8988T (cell line): Measurements from ENCODE around the gene ARSB.
"Not testable (repeated sequence)": the region's sequence is repeated elsewhere in the genome, so short reads cannot be mapped to it uniquely, and the experiment has no call there.

Source experiments
- DNase-seq: peaks from one replicate; pipeline ENCODE4 v3.0.0; 2011

The ARSB gene

DNA sequence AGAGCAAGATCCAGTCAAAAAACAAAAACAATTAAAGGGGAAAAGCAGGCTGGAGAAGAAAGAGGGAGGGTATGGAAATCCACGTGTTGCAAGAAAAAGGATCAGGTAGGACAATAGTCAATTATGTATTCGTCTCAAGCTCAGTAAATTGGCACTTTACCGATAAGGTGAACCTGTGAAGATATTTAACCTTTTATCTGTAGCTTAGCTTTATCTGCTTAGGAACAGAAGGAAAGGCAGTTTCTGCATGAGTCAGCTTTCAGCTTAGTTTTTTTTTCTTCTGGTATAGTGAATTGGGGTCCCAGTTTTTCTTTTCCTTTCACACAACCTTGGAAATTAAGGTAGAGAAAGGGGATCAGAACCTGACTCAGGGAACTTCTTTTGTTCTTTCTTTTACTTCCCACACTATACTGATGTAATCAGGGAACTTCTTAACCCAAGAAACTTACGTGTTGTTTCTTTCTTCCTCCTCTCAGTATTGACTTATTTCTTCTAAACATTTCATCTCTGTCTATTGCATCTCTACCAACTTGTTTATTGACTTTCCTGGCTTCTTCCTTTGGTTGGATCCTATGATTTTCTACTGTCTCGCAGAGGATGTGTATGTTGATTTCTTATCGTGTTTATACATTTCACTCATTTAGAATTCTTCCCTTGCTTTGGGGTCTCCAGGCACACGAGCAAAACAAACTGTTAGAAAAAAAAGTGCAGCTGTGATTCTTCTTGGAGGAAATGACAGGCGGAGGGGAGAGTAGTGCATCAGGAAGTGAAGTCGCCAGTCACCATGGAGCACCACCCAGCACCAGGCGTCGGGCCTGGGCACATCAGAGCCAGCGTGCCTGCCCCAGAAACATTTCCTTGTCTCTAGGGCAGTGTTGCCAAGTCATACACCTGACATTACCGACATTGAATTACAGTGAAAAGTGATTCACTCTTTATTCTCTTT, 213.6 kb downstream of the ARSB start:
- no peak for DNase-seq

DNA sequence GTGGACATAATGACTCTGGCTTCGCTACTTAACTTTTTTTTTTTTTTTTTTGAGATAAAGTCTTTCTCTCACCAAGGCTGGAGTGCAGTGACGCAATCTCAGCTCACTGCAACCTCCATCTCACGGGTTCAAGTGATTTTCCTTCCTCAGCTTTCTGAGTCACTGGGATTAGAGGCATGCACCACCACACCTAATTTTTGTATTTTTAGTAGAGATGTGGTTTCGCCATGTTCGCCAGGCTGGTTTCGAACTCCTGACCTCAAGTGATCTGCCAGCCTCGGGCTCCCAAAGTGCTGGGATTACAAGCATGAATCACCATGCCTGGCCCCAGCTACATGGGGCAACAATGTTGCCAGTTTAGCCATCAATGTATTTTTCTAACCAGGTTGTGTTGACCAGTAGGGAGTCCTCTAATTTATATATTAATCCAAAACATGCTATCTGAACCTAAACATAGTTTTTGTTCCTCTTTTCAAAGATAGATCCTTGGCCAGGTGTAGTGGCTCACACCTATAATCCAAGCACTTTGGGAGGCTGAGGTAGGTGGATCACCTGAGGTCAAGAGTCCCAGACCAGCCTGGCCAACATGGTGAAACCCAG, 216.2 kb downstream of the ARSB start:
- no peak for DNase-seq

DNA sequence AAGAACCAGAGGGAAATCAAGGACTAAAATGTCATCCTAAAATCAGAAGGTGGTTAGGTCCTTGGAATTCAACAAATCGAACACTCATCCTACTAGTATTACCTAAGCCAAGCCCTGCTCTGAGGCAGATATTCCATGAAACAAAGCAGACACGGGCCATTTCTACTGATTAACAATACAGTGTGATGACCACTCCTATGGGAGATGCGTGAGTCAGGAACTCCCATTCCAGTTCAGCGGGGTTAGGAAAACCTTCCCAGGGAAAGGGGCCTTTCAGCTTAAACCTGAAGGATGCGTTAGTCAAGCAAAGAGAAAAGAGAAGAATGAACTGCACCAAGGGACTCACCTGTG, 218.7 kb downstream of the ARSB start:
- no peak for DNase-seq

DNA sequence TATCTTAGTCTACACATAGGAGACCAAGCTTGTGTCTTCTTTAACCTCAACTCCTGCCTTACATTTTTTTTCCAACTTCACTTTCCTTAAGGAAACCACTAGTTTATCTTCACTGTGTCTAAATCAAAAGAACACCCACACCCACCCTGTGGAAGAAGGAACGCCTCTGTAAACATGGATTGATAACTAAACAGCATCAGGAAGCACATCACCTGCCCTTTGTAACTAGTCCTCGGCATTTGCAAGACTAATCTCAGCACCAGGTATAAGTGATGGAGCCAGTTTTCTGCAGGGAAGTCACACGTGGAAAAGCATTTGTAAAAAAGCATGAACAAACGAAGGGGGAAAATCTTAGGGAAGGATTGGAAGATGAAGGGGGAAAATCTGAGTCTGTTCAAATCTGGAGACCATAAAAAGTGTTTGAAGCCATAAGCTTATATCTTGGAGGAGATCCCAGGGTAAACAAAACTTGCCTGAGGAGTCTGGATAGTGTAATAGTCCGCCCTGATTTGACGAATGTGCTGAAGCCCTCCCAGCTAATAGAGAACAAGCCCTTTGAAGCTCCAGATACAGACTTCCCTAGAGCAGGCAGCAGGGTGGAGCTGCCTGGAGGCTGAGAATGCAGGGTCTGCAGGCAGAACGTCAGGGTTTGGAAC, 219.2 kb downstream of the ARSB start:
- DNase-seq = no peak

DNA sequence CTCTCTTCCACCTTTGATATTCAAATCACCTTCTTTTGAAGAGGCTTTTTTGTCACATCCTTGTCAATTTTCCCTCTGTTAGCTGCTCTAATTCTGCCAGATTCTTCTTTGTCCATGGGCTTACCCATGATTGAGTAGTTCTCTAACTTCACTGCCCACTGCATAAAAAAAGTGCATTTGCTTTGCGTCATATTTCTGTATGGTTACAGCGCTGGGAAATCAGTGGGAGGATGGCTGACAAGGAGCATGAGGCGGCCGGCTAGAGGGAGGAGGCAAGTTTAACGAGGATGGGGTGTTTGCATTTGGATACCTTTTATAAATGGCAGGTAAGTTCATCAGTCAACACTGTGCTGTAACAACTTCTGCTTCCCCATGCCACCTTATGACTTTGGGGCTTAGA, 220.0 kb downstream of the ARSB start:
- DNase-seq = no peak

DNA sequence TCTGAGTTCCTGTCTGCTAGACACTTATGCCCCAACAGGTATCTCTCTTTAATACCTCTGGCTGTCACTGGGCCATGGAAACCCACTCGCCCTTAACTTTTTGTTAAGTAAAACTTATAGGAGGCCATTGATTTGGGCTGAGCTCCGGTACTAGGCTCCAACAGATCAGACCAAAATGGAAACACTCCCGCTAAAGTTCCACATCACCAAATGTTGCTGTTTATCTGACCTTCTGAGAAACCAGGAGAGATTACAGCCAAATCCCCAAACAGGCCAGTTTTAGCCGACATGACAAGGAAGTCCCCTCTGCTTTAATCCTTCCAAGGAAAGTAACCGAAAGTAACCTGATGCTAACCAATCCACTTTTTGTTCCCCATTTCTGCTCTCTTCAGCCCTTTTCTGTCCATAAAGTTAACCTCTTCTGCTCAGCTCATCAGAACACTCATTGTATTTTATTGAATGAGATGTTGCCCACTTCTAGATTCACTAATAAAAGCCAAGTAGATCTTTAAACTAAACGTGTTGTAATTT, 221.4 kb downstream of the ARSB start:
- no peak for DNase-seq

DNA sequence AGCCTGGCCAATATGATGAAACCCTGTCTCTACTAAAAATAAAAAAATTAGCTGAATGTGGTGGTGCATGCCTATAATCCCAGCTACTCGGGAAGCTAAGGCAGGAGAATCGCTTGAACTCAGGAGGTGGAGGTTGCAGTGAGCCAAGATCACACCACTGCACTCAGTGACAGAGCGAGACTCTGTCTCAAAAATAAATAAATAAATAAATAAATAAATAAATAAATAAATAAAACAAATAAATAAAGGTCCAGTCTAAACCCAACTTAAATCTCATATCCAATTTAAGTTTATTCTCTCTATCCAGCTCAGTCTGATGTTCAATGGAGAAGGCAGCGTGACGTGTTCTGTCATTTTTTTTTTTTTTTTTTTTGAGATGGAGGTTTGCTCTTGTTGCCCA, 222.4 kb downstream of the ARSB start:
- DNase-seq = not testable (repeated sequence)

DNA sequence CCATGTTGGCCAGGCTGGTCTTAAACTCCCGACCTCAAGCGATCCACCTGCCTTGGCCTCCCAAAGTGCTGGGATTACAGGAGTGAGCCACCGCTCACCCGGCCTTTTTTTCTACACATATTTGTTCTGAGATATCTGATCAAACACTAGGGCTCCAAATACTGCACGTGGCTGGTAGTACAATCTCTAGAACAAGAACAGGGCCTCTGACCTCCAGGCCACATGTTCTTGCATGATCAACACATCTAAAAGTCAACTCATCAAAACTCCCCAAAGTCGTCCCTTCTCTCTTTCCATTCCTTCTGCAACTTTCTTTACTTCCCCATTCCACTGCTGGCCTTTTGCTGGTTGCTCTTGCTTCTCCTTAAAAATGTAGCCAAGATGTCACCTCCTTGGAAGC, 223.3 kb downstream of the ARSB start:
- DNase-seq = no peak

DNA sequence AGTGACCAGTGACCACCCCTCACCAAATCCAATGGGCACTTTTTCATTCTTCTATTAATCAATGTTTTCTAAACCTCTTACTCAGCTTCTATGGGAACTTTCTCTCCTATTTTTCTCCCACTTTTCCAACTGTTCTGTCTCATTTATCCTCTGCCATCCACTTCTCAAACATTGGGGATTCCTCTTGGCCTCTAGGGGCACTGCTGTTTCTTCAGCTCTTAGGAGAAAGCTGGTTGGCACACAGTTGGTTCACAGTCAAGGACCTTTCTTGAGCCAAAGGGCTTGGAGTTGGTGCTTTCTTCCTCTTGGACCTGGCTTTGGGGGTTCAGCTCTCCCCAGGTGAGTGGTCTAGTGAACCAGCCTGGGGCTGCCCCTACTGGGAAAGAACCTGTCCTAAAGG, 224.3 kb downstream of the ARSB start:
- no peak for DNase-seq

DNA sequence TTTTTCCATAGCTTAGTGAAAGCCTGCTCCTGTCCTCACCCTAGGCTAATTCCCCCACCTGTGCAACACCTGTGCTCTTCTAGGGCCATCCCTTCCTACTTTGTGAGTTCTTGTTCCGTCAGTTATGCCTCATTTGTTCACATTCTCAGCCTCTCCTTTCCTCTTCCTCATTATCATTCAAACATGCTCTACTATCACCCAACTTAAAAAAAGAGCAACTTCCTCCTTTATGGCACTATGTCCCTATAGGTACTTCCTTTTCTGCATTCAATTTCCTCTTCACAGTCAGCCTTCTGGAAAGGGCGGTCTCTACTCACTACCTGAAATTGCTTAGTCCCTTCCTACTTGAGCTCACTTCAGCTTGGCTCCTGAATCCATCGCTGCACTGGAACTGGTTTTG, 224.7 kb downstream of the ARSB start:
- DNase-seq = no peak

DNA sequence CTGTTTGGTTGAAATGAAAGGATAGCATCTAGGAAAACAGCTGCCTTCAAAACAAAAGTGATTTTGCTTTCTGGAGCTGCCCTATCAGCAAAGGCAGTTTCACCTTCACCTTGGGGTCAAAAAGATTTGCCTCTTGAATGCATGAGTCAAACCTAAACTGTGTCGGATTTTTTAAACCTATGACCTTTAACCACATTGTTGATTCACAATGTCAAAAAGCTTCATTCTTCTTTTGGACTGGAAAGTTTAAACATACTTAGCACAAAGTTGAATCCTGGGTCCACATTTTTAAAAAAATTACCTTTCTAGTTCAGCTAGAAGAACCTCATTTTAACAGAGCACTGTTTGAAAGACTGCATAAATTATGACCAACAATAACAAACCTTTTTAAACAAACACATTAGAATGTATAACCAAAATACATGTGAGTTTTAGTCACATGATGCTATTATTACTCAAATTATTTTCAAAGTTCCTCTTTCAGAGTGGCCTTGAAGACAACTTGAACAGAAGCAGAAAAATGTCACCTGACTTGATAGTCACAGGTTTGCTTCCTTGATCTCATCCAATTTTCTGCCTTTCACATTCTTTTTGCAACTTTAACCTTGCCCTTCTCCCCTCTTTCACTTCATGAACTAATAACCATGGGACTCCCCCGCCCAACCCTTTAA, 226.8 kb downstream of the ARSB start:
- no peak for DNase-seq

DNA sequence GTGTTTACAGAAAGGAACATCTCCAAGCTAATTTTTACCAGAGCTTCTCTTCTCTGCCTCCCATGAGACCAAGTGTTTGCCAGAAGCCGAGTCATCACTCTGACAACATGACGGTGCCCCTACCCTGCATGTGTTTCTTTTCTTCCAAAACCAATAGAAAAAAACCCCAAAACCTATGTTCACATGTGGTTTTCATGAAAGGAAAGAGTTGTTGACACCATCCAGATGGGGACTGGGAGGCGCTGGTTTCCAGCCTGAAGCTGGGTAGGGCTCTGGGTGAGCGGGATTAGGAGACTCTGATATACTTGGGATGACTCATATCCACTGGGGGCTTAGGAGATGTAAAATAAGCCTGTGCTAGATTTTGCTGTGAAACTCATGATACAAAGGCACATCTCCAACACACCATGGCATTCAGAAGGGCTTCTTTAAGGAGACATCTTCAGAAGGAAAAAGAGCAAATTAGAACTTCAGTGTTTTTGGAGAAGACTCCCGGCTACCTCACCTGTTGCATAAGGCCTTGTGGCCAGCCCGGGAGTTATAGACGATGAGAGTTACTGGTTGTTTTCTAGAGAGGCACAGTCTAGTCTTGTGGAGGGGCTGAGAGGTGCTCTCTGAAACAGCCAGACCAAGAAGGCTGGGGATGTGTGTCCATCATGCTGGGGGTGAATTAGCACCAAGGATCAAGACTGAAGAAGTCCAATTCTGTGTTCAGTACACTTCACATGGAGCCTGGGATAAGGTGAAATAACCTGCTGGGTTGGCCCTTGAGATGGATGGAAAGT, 227.6 kb downstream of the ARSB start:
- no peak for DNase-seq

DNA sequence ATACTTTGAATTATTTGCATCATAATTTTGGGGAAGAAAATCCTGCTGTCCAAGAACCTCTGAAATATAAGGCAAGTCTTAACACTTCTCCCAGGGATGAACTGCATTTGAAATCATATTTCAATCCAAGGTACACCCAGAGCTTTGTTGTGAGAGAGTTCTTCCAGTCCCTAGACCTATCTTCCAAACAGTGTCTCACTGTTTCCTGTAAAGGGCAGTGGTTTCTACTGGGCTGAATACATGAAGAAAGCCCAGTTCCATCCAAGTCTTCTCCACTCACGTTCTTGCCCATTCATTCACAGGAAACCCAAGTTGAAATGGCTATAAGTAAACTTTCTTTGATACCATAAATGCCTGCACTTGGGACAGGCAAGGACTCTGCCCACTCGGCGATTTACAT, 228.3 kb downstream of the ARSB start:
- no peak for DNase-seq

DNA sequence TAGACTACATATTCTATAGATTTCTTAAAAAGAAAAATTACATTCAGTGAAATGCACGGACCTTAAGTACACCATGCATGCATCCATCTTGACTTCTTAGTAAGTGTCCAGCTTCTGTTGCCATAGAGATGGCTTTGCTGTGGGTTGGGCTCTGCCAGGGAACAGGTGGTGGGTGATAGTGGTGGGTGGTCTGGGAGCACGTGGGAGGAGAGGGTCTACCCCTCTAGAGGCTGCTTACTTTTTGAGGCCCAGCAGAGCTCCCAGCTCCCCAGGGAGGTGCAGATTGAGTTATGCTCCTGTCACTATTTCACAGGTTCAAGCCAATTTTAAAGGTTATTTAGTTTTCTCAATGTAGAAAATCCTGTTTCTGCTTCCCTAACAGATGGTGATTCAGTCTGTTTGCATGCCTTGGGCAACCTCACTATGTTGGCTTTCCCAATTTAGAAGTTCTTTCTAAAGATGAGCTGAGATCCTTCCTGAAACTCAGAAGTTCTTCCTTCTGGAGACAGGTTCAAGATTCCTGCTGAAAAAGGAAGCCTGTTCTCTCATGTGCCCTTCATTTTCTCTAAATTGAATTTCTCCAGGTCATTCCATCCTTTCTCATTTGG, 229.2 kb downstream of the ARSB start:
- DNase-seq = no peak

DNA sequence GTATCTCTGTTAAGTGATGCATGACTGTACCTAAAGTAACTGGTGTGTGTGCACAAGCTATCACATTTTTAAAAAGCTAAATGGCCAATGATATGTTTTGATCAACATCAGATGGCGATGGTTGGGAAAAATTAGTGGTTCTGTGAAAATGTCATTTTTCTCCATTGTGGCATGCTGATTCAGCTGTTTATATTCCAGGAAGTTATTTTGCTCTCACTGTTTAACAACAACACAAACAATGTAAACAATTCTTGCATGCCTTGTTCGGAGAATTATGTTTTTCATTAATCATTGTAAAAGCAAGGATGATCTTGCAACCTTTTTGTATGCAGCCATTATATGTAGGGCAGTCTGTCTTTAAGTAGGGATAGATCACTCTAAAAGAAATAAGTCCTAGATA, 230.5 kb downstream of the ARSB start:
- DNase-seq = no peak

DNA sequence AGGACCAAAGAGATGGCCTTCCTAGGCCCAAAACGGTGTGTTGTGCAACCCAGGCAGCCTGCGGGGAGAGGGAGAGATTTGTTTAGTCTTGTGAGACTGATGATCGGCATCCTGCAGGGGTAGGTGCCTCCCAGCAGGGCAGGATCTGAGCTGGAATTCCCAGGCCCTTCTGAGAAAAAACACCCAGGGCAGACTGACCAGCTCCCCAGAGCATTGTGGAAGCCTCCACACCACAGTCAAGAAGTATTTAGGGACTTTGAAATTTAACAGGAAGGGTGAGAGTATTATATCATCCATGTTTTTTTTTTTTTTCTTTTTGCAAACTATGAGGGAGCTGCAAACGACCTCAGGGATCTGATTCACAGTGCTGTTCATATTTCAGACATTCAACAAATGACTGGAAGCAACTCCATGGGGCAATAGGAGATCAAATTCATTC, 232.0 kb downstream of the ARSB start:
- DNase-seq = no peak

DNA sequence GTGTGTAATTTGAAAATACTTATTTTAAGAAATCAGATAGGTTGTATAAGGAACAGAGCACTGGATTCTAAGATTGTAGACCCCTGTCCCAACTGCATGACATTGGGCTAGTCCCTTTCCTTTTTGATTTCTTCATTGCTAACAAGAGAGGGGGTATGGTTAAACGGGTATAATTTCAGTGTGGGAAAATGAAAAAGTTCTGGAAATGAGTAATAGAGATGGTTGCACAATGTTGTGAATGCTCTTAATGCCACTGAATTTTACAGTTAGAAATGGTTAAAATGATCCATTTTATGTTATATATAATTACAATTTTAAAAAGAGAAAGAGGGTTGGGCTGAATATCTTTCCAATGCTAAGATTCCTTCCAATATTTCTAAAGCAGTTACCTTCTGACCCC, 233.2 kb downstream of the ARSB start:
- DNase-seq = no peak

DNA sequence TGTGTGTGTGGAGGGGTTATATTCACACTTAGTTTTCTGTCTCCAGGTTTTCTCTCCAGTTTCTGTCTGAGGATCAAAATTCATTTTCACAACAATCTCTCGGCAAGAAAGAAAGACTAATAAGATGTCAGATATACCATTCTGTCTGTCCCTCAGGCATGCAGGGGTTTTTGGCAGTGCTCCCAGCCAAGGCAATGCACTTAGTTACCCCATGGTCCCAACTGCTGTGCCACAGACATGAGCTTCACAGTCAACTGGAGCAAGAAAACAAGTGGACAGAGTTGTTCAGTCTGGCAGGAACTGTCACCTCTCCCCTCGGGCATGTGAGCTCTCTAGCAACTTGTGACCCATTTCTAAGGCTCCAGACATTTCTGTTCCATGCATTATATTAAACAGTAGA, 234.8 kb downstream of the ARSB start:
- DNase-seq = no peak

DNA sequence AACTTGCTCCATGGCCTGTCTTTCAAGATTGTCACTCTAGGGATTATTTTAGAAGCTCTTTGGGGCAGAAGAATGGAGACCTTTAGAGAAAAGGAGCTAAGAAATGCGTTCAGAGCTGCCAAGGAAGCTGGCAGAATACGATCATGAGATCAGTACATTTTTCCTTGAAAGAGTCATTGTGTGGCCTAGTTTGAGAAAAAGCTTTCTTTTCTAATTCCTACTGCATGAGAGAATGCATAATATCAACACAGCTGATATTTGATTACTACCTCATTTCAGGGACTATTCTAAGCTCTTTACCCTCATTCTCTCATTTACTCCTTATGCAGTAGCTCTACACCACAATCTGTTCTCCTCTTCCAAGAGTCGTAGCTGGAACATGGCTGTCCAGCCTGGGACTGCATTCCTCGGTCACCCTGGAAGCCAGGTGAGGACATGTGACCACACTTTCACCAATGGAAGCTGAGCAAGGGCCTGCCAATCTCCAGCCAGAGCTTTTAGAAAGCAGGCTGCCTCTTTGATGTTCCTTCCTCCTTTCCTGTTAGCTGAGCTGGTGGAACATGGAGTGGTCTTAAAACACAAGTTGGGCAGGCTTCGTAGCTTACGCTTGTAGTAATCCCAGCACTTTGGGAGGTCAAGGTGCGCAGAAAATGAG, 237.3 kb downstream of the ARSB start:
- DNase-seq = no peak

DNA sequence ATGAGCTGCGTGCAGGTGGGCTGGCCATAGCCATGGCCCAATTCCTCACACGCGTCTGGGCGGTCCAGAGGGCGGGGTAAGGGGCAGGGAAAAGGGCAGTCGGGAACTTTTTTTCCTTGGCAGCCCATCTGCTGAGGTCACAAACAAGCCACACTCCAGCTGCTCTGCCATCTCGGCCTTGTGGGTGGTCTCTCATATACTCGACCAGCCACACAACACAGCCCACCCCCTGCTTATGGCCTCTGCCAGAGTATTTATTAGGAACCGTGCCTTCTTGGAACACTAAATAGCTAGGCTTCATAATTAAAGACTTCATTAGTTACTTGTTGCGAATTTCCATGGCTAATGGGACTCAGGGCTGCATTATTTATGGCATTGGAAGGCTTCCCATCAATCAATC, 238.1 kb downstream of the ARSB start:
- no peak for DNase-seq

DNA sequence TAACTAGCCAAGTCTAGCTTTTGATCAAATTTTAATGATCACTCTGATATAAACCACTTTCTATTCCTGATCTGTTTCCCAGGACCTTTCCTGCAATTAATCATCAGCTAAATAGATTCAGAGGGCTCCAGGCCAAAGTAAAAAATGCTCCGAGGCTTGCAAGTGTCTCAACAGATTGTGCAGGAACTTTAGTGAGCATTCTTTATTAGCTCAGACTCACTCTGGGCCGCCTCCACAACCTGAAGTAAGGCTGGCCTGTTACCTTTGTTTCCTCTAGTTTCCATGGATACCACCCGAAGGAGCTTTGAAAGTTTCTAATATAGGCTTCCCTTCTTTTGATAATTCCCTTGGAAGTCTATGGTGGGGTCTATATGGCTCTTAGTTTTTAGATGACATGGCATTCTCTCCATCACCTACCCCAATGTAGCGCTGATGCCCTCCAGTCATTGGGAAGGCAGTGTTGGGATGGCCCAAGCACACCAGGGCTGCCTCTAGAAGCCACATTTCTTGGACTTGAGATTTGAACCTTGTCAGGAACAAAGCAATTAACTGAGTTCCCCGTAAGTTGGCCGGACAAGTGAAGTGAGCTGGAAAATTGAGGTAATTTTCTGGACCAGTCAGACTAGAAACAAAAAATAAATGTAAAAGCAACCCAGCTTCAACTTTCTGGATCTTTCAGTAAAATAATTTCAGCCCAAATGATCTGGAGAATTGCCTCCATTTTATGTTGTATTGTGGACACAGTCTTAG, 238.9 kb downstream of the ARSB start:
- no peak for DNase-seq
